NCI-H446 treated with DMSO at 0.1 percent for 48 hours (cell line): ENCODE data around the gene ZFYVE9.
"Not testable (repeated sequence)": the region's sequence is repeated elsewhere in the genome, so short reads cannot be mapped to it uniquely, and the experiment has no call there.

ENCODE experiments used
- DNase-seq: peaks from one replicate; lab custom pipeline; 2025; lab: John Stamatoyannopoulos, UW

Gene ZFYVE9, protein sequence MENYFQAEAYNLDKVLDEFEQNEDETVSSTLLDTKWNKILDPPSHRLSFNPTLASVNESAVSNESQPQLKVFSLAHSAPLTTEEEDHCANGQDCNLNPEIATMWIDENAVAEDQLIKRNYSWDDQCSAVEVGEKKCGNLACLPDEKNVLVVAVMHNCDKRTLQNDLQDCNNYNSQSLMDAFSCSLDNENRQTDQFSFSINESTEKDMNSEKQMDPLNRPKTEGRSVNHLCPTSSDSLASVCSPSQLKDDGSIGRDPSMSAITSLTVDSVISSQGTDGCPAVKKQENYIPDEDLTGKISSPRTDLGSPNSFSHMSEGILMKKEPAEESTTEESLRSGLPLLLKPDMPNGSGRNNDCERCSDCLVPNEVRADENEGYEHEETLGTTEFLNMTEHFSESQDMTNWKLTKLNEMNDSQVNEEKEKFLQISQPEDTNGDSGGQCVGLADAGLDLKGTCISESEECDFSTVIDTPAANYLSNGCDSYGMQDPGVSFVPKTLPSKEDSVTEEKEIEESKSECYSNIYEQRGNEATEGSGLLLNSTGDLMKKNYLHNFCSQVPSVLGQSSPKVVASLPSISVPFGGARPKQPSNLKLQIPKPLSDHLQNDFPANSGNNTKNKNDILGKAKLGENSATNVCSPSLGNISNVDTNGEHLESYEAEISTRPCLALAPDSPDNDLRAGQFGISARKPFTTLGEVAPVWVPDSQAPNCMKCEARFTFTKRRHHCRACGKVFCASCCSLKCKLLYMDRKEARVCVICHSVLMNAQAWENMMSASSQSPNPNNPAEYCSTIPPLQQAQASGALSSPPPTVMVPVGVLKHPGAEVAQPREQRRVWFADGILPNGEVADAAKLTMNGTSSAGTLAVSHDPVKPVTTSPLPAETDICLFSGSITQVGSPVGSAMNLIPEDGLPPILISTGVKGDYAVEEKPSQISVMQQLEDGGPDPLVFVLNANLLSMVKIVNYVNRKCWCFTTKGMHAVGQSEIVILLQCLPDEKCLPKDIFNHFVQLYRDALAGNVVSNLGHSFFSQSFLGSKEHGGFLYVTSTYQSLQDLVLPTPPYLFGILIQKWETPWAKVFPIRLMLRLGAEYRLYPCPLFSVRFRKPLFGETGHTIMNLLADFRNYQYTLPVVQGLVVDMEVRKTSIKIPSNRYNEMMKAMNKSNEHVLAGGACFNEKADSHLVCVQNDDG (N-terminal part only)

DNA sequence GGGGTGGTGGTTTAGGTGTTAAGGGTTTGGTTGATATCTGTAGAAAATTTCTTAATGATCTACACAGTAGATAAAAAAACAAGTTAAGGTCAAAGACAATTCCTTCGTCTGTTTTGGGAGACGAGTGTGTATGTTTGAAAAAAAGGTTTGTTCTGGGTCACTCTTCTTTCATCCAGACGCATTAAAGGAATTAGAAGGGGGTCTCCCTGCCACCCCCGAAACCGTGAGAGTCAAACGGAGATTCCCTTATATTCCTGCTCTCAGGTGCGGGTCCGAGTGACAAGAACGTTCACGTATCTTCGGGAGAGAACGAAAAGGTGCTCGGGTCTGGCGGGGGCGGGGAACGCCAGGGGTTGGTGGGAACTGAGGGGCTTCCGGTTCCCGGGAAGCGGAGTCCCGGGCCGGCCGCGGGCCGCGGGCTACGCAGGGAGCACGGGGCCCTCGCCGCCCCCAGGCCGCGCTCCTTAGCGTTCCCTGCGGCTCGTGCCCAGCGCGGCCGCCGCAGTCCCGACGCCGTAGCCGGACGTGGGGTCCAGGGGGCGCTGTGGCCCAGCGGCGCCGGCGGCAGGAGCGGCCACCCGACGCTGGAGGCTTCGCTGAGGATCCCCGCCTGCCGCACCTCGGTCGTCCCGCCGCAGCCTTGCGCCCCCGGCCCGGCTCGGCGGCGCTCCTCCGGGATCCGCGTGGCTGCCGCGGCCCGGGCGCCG lies at the start of gene ZFYVE9:
TSS of gene ZFYVE9 (plus strand) at position 577 of the 707 bp plus-strand sequence. CDS start 91,118 bp downstream, outside the sequence.
- peak; percentile 63 for DNase-seq

DNA sequence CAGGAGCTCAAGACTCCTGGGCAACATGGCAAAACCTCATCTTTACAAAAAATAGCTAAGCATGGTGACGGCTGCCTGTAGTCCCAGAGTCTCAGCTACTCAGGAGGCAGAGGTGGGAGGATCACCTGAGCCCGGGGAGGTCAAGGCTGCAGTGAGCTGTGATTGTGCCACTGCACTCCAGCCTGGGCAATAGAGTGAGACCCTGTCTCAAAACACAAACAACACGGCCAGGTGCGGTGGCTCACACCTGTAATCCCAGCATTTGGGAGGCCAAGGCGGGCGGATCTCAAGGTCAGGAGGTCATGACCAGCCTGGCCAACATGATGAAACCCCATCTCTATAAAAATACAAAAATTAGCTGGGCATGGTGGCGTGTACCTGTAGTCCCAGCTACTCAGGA lies 47.6 kb upstream of the ZFYVE9 start:
- not testable (repeated sequence) for DNase-seq

DNA sequence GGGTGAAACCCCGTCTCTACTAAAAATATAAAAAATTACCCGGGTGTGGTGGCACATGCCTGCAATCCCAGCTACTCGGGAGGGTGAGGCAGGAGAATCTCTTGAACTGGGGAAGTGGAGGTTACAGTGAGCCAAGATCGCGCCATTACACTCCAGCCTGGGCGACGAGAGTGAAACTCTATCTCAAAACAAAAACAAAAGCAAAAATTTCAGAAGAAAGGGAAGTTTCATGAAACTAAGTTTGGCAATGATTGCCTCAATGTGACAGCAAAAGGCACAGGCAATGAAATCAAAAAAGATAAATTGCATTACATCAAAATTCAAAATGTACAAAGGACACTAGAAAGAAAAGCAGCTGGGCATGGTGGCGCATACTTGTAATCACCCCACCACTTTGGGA lies 45.7 kb upstream of the ZFYVE9 start:
- DNase-seq, result no peak

DNA sequence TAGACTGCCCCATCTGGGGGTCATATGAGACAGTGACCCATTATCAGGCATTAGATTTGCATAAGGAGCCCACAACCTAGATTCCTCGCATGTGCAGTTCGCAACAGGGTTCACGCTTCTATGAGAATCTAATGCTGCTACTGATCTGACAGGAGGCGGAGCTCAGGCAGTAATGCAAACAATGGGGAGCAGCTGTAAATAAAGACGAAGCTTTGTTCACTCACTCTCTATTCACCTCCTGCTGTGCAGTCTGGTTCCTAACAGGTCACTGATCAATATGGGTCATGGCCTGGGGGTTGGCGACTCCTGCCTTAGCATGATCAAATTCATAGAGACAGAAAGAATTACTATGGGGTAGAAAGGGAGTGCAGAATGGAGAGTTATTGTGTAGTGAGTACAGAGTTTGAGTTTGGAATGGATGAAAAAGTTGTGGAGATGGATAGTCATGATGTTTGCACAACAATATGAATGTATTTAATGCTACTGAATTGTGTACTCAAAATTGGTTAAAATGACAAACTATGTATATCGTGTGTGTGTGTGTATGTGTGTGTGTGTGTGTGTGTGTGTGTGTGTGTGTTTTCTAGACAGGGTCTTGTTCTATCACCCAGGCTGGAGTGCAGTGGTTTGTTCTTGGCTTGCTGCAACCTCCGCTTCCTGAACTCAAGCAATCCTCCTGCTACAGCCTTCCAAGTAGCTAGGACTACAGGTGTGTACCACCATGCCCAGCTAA lies 43.6 kb upstream of the ZFYVE9 start:
- DNase-seq, result no peak

DNA sequence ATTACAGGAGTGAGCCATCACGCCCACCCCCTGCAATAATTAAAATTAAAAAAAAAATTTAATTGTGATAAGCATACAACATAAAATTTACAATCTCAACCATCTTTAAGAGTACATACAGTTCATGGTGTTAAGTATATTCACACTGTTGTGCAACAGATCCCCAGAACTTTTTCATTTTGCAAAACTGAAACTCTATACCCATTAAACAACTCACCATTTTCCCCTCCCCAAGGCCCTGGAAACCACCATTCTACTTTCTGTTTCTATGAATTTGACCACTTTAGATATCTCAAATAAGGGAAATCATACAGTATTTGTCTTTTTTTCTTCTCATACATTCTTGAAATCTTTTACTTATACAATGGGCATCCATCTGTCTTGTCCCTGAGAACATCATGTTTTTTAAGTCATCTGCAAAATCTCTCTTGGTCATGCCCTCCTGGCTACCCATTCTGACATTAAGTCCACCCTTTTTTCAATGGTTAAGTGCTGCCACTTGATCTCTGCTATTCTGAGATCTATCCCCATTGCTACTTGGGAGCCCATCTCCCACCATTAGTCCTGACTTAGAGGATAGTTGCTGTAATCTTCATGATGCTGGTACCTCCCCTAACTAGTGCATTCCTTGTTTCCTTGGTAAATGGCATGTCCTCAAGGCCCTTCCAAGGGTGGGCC lies 39.4 kb upstream of the ZFYVE9 start:
- no peak for DNase-seq

DNA sequence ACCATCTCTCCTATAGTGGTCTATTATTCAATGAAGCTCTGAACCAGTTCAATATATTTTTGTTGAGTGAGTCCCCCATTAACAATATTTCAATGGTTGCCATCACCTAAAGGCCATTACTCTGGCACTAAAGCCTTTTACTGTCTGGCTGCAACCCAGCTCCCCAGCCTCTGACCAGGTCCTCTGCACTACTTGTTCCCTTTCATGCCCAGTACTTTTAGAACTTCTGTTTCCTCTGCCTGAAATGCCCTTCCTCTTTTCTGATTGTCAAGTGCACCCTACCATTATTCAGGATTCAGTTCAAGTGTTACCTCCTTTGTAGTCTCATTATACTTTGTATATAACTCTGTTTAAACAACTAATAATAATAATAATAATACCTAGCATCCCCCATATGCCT lies 30.4 kb upstream of the ZFYVE9 start:
- no peak for DNase-seq

DNA sequence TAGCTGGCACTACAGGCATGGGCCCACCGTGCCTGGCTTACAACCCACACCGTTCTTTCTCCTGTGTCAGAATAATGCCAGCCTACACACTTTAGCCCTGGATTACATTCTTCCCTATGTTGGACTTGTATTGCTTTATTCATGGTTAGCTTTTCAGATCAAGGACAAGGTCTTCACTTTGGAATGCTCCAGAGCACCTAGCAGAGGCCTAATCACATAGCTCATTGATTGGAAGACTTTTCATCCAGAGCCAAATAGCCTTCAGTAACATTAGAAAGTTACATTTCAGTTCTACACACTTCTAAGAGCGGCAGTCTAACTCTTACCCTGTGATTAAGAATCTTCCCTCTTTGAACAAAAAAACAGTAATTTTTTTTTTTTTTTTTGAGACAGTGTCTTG lies 29.4 kb upstream of the ZFYVE9 start:
- DNase-seq, result no peak

DNA sequence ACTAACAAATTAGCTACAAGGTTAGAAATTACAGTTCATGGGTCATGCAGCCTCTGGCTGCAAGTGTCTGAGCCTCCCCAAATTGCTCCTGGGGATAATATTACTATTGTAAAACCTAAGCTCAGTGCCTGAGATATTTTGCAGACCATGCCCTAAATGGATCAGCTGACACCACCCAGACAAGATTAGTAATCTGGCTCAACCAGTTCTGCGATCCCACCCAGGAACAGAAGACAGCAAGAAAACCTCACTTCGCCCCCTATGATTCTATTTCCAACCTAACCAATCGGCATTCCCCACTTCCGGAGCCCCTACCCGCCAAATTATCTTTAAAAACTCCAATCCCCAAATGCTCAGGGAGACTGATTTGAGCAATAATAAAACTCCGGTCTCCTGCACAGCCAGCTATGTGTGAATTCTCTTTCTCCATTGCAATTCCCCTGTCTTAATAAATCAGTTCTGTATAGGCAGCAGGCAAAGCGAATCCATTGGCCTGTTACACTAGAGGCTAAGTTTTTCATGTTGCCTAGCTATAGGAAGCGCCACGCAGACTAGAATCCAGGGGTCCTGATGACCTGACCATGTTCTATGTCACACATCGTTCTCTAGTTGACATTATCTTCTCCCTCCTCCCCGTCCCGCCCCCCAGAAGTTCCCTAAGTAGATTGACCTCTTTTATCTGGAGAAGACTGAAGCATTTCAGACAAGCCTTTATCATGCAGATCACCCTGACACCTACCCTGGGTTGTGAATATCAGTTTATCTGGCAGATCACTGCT lies 22.4 kb upstream of the ZFYVE9 start:
- no peak for DNase-seq

DNA sequence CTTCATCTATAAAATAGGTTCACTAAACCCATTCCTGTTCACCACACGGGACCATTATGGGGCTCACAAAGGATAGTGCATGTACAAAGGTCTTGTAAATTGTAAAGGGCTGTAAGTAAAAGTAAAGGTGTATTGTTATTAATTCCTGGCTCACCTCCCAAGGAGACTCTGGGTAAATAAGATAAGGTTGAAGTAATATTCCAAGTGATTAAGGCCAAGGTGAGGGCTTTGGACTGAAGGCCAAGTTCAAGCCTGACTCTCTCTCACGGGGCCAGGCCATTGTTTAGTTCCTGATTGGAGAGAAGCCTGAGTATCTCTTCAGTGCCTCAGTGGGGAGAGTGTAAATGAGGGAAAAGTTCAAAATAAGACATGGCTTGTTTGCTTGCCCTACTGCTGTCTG lies 19.5 kb upstream of the ZFYVE9 start:
- no peak for DNase-seq

DNA sequence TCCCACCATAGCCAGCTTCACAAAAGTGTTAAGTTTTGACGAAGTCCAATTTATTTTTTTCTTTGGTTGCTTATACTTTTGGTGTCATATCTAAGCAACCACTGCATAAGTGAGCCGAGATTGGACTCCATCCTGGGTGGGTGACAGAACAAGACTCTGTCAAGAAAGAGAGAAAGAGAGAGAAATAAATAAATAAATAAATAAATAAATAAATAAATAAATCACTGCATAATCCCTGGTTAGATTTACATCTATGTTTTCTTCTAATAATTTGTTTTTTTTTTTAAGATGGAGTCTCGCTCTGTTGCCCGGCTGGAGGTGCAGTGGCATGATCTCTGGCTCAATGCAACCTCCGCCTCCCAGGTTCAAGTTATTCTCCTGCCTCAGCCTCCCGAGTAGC lies 18.3 kb upstream of the ZFYVE9 start:
- no peak for DNase-seq

DNA sequence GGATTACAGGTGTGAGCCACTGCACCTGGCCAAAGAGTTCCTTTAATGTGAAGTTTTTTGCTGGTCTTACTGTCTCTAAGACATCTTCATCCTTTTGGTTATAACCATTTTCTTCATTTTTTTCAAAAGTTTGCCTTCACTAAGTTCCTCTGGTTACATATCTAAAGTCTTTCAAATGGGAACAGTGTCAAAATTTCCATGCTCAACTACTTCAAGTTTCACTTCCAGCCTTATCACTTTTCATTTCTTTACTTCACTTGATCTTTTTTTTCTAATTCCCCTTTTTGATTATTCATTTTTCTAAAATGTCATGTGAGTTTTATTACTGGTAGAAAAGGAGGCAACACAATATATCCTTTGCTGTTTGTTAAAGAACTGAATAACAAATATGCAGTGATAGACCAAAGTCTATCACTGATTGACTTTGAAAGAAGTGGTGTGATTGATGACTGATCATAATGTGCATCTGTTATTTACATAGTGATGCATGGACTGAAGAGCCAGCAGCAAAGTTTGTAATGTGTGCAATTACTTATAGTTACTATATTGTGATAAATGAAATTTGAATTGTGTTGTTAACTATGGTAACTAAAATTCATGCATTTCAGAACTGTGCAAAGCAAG lies 16.0 kb upstream of the ZFYVE9 start:
- DNase-seq, result no peak

DNA sequence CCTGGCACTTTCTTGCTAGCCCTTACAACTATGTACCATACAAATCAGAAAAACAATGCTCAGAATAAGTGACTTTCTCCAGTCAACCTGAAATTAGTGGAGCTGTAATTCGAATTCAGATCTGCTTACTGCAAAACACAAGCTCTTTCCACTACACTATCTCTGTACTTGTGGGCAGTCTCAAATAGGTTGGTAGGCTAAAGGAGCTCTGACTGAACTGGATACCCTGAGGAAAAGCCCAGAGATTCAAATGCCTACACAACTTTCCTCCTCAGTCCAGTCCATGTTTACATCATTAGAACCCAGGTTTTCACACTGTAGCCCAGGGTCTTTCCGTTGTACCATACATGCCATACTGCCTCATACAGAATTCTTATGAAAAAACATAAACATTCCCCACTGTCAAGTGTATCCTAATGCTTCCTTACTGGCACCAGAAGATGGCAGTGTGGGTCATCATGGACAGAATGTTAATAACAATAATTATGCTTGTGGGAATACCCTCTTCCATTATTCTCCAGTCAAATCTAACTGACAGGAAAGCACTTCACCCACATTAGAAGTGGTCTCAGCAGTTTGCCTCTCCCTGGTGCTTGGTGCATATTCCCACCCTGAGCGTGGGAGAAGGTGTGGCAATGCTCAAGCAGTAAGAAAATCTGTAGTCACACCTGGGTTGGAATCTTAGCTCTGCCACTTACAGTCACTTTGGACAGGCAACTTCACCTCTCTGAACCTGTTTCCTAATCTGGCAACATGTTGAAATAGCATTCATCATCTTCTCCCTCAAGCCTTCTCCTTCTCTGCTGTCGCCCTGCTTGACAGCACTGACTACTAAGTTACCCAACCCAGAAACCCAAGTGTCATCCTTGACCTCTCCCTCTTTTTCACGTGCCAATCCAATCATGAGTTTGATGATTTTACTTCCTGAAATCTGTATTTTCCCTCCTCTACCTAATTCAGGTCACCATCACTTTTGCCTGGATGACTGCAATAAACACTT lies 14.4 kb upstream of the ZFYVE9 start:
- peak; percentile 53 for DNase-seq

DNA sequence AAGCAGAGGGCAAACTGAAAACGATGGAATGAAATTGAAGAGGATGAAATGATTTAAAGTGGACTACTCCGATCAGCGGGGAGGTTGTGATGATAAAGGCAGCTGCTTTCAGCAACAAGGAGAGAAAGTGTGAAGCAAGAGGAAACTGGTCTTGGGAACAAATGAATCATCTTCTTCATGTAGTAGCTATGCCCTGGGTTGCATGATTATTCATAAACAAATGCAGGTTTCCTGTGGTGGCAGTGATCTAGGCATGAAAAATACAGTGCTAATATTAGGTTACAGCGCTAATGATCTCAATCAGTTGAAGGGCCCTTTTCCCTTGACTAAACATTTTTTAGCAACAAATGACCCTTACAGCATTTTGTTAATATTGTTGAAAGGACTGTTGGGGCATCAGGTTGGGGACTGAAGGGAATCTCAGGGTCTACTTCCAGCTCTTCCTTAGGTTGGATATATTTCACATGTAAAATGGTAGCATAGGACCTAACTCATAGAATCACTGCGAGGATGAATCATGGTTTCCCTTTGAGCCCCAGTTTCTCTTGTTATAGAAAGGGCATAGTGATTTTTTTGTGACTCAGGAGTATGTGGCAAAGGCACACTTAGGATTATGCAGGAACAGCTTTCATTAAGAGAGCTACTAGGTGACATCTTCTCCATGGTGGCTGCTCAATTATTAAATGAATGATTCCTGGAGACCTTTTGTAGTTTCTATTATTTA lies 1.9 kb upstream of the ZFYVE9 start:
- DNase-seq, result no peak

DNA sequence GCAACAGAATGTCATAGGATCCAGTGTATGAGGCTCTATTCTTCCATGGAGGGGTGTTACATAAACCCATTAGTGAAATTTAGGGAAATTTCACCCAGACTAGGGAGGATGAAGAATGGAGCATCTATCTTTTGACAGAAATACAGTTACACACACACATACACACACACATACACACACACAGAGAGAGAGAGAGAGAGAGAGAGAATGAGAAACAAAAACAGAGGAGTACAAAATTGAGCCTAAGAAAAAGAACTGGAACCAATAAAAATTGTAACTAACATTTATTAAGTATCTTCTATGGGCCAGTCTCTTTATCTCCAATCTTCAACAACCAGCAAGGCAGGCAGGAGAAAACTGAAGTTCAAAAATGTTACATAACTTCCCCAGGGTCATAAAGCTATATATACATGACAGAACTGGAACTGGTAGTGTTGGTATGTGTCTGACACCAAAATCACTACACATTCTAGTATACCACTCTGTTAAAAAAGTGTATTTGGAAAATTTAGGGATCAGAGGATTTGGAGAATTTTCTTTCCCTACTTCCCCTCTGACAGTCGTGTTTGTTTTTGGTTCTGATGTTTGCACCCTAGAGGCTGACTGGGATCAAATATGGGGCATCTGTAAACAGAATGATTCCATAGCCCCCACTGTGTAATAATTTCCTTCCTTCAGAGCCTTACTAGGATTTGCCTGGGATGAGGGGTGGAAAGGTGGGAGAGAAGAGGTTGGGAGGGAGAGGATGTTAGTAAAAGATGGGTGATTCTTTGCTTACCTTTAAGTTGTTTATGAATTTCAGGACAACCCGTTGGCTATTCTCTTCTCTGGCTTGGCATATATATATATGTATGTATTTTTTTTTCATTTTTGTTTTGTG lies 1.0 kb upstream of the ZFYVE9 start:
- no peak for DNase-seq

DNA sequence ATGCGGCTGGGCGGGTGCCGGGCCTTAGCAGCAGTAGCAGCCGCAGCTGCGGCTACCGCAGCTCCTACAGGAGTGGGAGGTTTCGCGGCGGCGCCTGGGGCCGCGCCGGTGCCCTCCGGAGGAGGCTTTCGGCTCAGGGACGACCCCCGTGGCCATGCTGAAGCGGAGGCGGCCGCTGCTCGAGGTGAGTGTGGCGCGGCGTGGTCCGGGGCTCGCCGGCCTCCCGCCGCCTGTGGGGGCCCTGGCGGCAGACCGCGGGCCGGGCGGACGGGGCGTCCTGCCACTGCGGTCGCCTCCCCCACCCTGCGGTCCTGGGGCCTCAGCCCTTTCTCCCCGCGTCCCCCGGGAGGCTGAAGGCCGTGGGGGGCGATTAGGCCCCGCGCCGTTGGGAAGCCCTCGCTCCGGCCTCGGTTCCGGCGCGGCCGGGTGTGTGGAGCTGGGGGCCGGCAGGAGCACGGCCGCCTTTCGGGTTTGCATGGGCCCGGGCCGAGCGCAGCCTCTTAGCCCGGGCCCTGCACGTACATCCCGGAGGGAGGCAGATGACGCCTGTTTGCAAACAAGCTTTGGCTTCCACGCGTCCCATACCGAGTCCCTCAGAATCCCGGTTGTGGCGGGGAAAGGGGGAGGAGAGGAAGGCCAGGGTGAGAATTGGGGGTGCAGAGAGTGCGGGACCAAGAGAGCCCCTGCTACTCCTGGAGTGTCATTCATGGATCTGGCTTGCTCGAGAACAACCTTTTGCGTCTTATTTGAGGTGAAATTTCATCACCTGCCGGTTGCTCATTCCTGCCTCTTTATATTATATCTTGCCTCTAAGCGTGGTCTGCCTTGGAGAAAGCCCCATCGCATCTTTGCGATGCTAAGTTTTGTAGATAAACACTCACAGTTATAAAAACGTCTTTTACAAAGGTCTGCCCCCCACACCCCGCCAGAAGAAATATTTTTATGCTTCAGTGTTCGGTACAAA lies 613 bp downstream of the ZFYVE9 start:
- DNase-seq, result no peak
